ENCODE results near the gene FAM13A. TPM values are rescaled to one million over a fixed set of nuclear protein-coding genes. Genes with fewer than 3 reads are reported as not detected.

Gene FAM13A
- total and polyA plus RNA-seq, 2 of the 13 experiments (the other 11 are each of a cell fraction or from before 2014, with no cell fraction given) = 1.2 to 36.2 TPM

GRCh38 chr4:88846206-88846790, 210.7 kb downstream of the FAM13A start (continued):
- TF ChIP-seq CREB1 (IDR thresholded peaks at IDR 0.05) = no peak
- no peak for TF ChIP-seq CREB1 (CRISPR knock-in tag; IDR thresholded peaks at IDR 0.05)
- no peak for TF ChIP-seq TERF1 (CRISPR knock-in tag; IDR thresholded peaks at IDR 0.05)
- TF ChIP-seq GMEB2 (CRISPR knock-in tag; IDR thresholded peaks at IDR 0.05; ENCODE audit: low read depth) = no peak
- no peak for TF ChIP-seq ATF1 (CRISPR knock-in tag; IDR thresholded peaks at IDR 0.05)
- no peak for TF ChIP-seq E2F5 (CRISPR knock-in tag; conservative IDR thresholded peaks at IDR 0.05)
- TF ChIP-seq FOSL1 (CRISPR knock-in tag; IDR thresholded peaks at IDR 0.05; ENCODE audit: borderline replicate concordance) = no peak
- TF ChIP-seq HINFP (CRISPR knock-in tag; IDR thresholded peaks at IDR 0.05; ENCODE audit: low read depth) = no peak
- no peak for TF ChIP-seq STAG1 (CRISPR knock-in tag; IDR thresholded peaks at IDR 0.05)
- TF ChIP-seq CEBPB (IDR thresholded peaks at IDR 0.05; ENCODE audit: borderline replicate concordance, low read depth, low read length) = peak; percentile 57; the same call in 1 of the 2 replicates
- no peak for TF ChIP-seq PCBP1 (IDR thresholded peaks at IDR 0.05; ENCODE audit: borderline replicate concordance, low read depth, low read length)
- TF ChIP-seq ZNF652 (CRISPR knock-in tag; IDR thresholded peaks at IDR 0.05; ENCODE audit: borderline replicate concordance, low read depth) = peak; percentile 6; the same call in 1 of the 2 replicates
- TF ChIP-seq SOX13 (IDR thresholded peaks at IDR 0.05) = no peak
- 0 out of 4 replicates have a peak, but pooled peaks of 1 of the 2 experiments have one; percentile 48 for TF ChIP-seq SOX13 (CRISPR knock-in tag; conservative IDR thresholded peaks at IDR 0.05 in 1 of 2, IDR thresholded peaks at IDR 0.05 in 1 of 2)
- no peak for TF ChIP-seq SOX6 (IDR thresholded peaks at IDR 0.05)
- TF ChIP-seq SOX6 (CRISPR knock-in tag; IDR thresholded peaks at IDR 0.05) = peak; percentile 37; the same call in 1 of the 2 replicates
- TF ChIP-seq ZNF124 (CRISPR knock-in tag; IDR thresholded peaks at IDR 0.05) = no peak
- TF ChIP-seq SOX5 (CRISPR knock-in tag; IDR thresholded peaks at IDR 0.05; ENCODE audit: borderline replicate concordance) = peak; percentile 53; the same call in 1 of the 2 replicates
- no peak for TF ChIP-seq SNAPC5 (CRISPR knock-in tag; IDR thresholded peaks at IDR 0.05; ENCODE audit: borderline replicate concordance)
- TF ChIP-seq CEBPG (CRISPR knock-in tag; IDR thresholded peaks at IDR 0.05) = 0 out of 2 replicates have a peak, but pooled peaks have one; percentile 48
